Fibroblast of skin of back (primary cell): ENCODE data around the gene PDZD7.
"Not testable (repeated sequence)": the region's sequence is repeated elsewhere in the genome, so short reads cannot be mapped to it uniquely, and the experiment has no call there.

ENCODE experiments used
- DNase-seq: peaks from one replicate; pipeline ENCODE4 v3.0.0-alpha.2; 2013

PDZD7 gene

GRCh38 chr10:101038484-101038883 is 7.6 kb upstream of the PDZD7 start:
- no peak for DNase-seq

DNA sequence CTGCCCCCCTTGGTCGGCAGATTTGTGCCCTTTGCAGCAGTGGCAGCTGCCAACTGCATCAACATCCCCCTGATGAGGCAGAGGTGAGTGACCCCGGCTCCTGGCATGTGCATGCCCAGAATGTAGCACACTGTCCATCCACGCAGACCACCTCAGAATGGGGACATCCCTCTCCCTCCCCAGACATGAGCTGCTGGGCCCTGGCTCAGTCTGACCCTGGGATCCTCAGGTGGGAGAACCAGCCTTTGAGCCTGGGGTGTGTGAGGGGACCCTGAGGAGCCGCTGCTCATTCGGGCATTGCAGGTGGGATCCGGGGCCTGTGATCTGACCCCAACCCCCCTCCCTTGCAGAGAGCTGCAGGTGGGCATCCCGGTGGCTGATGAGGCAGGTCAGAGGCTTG is 5.8 kb upstream of the PDZD7 start:
- DNase-seq, result no peak

- no peak for DNase-seq
Observed at GRCh38 chr10:101035916-101036702, 5.2 kb upstream of the PDZD7 start.

- DNase-seq, result no peak
Observed at GRCh38 chr10:101035314-101035713, 4.4 kb upstream of the PDZD7 start.

DNA sequence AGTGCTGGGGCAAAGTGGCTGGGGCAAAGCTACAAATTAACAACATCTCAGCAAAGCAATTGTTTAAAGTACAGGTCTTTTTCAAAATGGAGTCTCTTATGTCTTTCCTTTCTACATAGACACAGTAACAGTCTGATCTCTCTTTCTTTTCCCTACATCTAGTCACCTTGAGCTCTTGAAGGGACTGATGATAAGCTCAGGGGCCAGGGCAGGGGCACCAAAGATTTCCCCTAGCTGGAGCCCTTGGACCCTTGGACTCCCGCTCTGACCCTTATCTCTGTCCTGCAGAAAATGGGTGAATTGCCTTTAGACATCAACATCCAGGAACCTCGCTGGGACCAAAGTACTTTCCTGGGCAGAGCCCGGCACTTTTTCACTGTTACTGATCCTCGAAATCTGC is 3.5 kb upstream of the PDZD7 start:
- DNase-seq, result not testable (repeated sequence)

- DNase-seq, result no peak
Observed at GRCh38 chr10:101033276-101033675, 2.3 kb upstream of the PDZD7 start.

- peak; percentile 92 for DNase-seq
Observed at GRCh38 chr10:101032637-101033224, 1.8 kb upstream of the PDZD7 start.

DNA sequence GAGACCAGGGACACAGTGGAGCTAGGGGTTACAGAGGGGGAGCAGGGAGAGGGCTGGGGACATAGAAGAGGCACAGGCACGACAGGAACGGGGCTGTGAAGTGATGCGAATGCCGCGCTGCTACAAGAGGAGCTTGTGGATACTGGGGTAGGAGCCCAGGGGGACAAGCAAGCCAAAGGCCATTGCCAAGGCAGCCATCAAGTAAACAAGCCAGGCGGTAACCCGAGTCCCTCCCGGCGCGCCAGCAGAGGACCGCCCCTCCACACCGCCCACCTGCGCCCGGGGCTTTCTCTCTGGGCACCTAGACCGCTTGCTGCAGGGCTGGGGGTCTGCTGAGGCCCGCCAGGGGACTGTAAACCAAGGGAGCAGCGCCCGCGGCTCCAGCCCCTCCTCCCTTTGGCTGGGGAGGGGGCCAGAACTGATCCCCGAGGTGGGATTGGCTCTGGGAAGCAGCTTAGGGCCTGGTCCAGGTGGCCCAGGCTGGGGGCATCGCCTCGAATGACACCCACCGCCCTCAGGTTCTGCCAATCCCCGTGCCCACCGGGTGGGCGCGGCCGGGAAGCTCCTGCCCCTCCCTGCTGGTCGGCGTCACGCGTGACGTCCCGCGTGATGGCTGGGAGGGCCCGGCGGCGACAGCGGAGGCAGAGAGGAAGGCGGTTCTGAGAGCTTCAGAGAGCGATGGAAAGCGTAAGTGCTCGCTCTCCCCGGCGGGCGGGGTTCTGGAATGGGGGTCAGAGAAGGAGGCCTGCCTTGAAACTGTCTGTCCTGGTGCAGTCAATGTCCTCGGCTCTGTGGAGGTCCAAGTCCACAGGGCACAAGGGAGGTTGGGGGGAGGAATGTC is 1.1 kb upstream of the PDZD7 start:
- DNase-seq, result peak; percentile 75

GRCh38 chr10:101030496-101031127 is 317 bp downstream of the PDZD7 start:
- DNase-seq, result no peak

DNA sequence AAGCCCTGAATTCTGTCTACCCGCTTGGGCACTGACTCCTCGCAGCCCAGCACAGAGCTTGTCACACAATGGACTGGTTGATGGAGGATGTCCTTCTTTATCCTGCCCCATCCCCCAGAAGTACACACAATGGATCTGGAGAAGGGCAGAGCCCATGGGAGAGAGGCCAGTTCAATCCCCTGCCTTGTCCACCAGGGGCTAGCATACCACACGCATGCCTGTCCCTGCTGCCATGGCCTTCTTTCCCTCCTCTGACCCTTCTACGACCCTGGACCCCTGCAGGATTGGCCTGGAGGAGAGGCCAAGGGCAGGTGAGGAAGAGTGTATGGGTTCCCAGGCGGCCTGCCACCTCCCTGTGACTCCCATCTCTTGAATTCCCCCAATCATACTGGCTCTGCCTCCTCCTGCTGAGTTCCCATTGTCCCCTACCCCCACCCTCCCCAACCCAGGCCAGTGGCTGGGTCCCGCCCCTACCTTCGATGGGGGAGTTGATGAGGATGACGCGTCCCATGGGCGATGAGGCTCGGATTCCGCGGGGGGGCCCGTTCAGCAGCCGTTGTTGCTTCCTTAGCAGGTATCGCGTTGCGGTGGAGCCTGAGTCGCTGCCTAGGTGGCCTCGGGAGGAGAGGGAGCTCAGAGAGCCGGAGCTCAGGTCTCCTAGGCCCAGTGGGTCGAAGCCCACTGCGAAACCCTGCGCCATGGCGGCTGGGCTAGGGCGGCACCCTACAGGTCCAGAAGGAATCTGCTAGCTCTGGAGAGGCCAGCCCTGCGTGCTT is 1.2 kb downstream of the PDZD7 start:
- DNase-seq, result no peak

- no peak for DNase-seq
Observed at GRCh38 chr10:101028446-101029337, 2.2 kb downstream of the PDZD7 start.

DNA sequence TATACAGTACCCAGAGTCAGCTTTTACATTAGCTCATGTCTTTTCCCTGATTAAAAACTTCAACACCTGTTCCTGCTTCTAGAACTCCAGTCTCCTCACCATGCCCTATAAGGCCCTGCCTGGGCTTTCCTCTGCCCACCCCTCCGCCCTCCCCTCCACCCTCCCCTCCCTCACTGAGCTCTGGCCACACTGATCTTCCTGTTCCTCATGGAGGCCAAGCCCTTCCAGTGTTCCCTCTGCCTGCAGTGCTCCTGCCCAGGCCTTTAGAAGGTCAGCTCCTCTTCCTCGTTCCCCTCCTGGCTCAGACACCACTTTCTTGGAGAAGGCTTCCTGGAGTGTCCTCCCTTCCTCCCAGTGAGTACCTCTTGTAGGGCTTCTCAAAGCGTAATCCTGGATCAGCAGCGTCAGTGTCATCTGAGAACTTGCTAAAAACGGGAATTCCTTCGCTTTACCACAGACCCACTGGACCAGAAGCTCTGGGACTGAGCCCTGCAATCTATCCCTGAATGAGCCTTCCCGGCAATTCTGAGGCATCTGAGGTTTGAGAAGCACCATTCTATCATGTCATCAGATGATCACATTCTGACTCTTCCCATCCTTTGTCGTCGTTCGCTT is 3.7 kb downstream of the PDZD7 start:
- no peak for DNase-seq

GRCh38 chr10:101022967-101023705 is 7.8 kb downstream of the PDZD7 start:
- DNase-seq, result no peak

- no peak for DNase-seq
Observed at GRCh38 chr10:101021692-101022251, 9.2 kb downstream of the PDZD7 start.

GRCh38 chr10:101021239-101021638 is 9.7 kb downstream of the PDZD7 start:
- no peak for DNase-seq

DNA sequence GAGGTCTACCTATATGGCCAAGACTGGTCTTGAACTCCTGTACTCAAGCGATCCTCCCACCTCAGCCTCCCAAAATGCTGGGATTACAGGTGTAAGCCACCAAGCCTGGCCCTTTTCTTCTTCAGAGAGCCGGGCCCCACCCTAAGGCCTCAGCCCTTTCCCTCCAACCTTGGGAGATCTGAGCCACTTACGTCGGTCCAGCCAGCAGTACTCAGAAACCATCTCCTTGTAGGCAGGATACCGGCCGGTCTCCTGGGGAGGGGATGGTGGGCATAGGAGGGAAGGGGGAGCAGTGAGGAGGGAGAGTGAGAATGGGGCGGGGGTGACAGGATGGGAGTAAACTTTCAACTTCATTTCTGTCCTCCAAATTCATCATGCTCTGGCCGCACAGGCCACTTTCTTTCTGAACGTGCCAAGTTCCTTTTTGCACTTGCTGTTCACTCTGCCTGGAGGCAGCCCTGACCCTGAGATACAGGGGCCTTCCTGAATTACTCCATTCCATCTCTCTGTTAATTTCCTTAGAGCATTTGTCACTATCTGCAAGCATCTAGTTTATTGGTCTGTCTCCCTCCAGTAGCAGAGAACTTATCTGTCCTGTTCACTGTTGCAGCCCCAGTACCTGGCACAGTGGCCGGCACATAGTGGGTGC is 10.4 kb downstream of the PDZD7 start:
- no peak for DNase-seq

GRCh38 chr10:101019440-101019703 is 11.6 kb downstream of the PDZD7 start:
- DNase-seq, result no peak

- peak; percentile 76 for DNase-seq
Observed at GRCh38 chr10:101018600-101019439, 12.1 kb downstream of the PDZD7 start.
